ENCODE measurements around the gene PTPRC.

The PTPRC gene

GRCh38 chr1:198761859-198762616, 123.2 kb downstream of the PTPRC start:
- Histone ChIP-seq H3K27ac (ENCODE audit: low read length) (no peak overlapping the region), H3K27me3 (ENCODE audit: control insufficient read depth in 1 of 2, insufficient read depth in 2 of 2, low read length in 2 of 2) (no peaks in the 10 kb centered on the region), H3K9me3 (ENCODE audit: control insufficient read depth in 2 of 2, low read length in 2 of 2) (no peaks in the 10 kb centered on the region), H3K9ac (ENCODE audit: low read length in 2 of 2) (no peak overlapping the region), H3K4me1 (ENCODE audit: control insufficient read depth, insufficient read depth, low read length) (no peaks in the 10 kb centered on the region), H3K4me3 (ENCODE audit: low read length in 2 of 2) (no peak overlapping the region), H3K36me3 (ENCODE audit: control insufficient read depth in 2 of 2, insufficient read depth in 2 of 2, low read length in 2 of 2) (no peaks in the 10 kb centered on the region)

- Histone ChIP-seq H3K27ac (ENCODE audit: low read length) (no peak overlapping the region), H3K9me3 (ENCODE audit: control insufficient read depth in 2 of 2, low read length in 2 of 2) (no peaks in the 10 kb centered on the region), H3K4me3 (ENCODE audit: low read length in 2 of 2) (no peak overlapping the region), H3K4me1 (ENCODE audit: control insufficient read depth, insufficient read depth, low read length) (no peaks in the 10 kb centered on the region), H3K36me3 (ENCODE audit: control insufficient read depth in 2 of 2, insufficient read depth in 2 of 2, low read length in 2 of 2) (no peaks in the 10 kb centered on the region), H3K9ac (ENCODE audit: low read length in 2 of 2) (no peak overlapping the region), H3K27me3 (ENCODE audit: control insufficient read depth in 1 of 2, insufficient read depth in 2 of 2, low read length in 2 of 2) (no peaks in the 10 kb centered on the region)
Measured at GRCh38 chr1:198763298-198763714, 124.5 kb downstream of the PTPRC start.

GRCh38 chr1:198764748-198765147, 125.9 kb downstream of the PTPRC start:
- no peaks in the 10 kb centered on the region for H3K4me1 ChIP-seq (ENCODE audit: control insufficient read depth, insufficient read depth, low read length)
- H3K27ac ChIP-seq (ENCODE audit: low read length) = no peak overlapping the region
- H3K9ac ChIP-seq (ENCODE audit: low read length in 2 of 2) = no peak overlapping the region
- no peak overlapping the region for H3K4me3 ChIP-seq (ENCODE audit: low read length in 2 of 2)
- no peaks in the 10 kb centered on the region for H3K27me3 ChIP-seq (ENCODE audit: control insufficient read depth in 1 of 2, insufficient read depth in 2 of 2, low read length in 2 of 2)
- H3K9me3 ChIP-seq (ENCODE audit: control insufficient read depth in 2 of 2, low read length in 2 of 2) = no peaks in the 10 kb centered on the region
- H3K36me3 ChIP-seq (ENCODE audit: control insufficient read depth in 2 of 2, insufficient read depth in 2 of 2, low read length in 2 of 2) = no peaks in the 10 kb centered on the region

- Histone ChIP-seq H3K4me1 (ENCODE audit: control insufficient read depth, insufficient read depth, low read length) (no peaks in the 10 kb centered on the region), H3K9ac (ENCODE audit: low read length in 2 of 2) (no peak overlapping the region), H3K27me3 (ENCODE audit: control insufficient read depth in 1 of 2, insufficient read depth in 2 of 2, low read length in 2 of 2) (no peaks in the 10 kb centered on the region), H3K27ac (ENCODE audit: low read length) (no peak overlapping the region), H3K9me3 (ENCODE audit: control insufficient read depth in 2 of 2, low read length in 2 of 2) (no peaks in the 10 kb centered on the region), H3K36me3 (ENCODE audit: control insufficient read depth in 2 of 2, insufficient read depth in 2 of 2, low read length in 2 of 2) (no peaks in the 10 kb centered on the region), H3K4me3 (ENCODE audit: low read length in 2 of 2) (no peak overlapping the region)
Measured at GRCh38 chr1:198765416-198765815, 126.6 kb downstream of the PTPRC start.

GRCh38 chr1:198771563-198772153, 132.8 kb downstream of the PTPRC start:
- Histone ChIP-seq H3K27me3 (ENCODE audit: control insufficient read depth in 1 of 2, insufficient read depth in 2 of 2, low read length in 2 of 2) (no peaks in the 10 kb centered on the region), H3K27ac (ENCODE audit: low read length) (no peak overlapping the region), H3K4me1 (ENCODE audit: control insufficient read depth, insufficient read depth, low read length) (no peaks in the 10 kb centered on the region), H3K9ac (ENCODE audit: low read length in 2 of 2) (no peak overlapping the region), H3K9me3 (ENCODE audit: control insufficient read depth in 2 of 2, low read length in 2 of 2) (no peaks in the 10 kb centered on the region), H3K4me3 (ENCODE audit: low read length in 2 of 2) (no peak overlapping the region), H3K36me3 (ENCODE audit: control insufficient read depth in 2 of 2, insufficient read depth in 2 of 2, low read length in 2 of 2) (no peaks in the 10 kb centered on the region)

- Histone ChIP-seq H3K9ac (ENCODE audit: low read length in 2 of 2) (no peak overlapping the region), H3K4me1 (ENCODE audit: control insufficient read depth, insufficient read depth, low read length) (no peaks in the 10 kb centered on the region), H3K36me3 (ENCODE audit: control insufficient read depth in 2 of 2, insufficient read depth in 2 of 2, low read length in 2 of 2) (no peaks in the 10 kb centered on the region), H3K27ac (ENCODE audit: low read length) (no peak overlapping the region), H3K4me3 (ENCODE audit: low read length in 2 of 2) (no peak overlapping the region), H3K9me3 (ENCODE audit: control insufficient read depth in 2 of 2, low read length in 2 of 2) (no peaks in the 10 kb centered on the region), H3K27me3 (ENCODE audit: control insufficient read depth in 1 of 2, insufficient read depth in 2 of 2, low read length in 2 of 2) (no peaks in the 10 kb centered on the region)
Measured at GRCh38 chr1:198772626-198773025, 133.8 kb downstream of the PTPRC start.

GRCh38 chr1:198773030-198773429, 134.2 kb downstream of the PTPRC start:
- H3K36me3 ChIP-seq (ENCODE audit: control insufficient read depth in 2 of 2, insufficient read depth in 2 of 2, low read length in 2 of 2) = no peaks in the 10 kb centered on the region
- no peaks in the 10 kb centered on the region for H3K4me1 ChIP-seq (ENCODE audit: control insufficient read depth, insufficient read depth, low read length)

GRCh38 chr1:198773523-198773922, 134.7 kb downstream of the PTPRC start:
- Histone ChIP-seq H3K36me3 (ENCODE audit: control insufficient read depth in 2 of 2, insufficient read depth in 2 of 2, low read length in 2 of 2) (no peaks in the 10 kb centered on the region), H3K9me3 (ENCODE audit: control insufficient read depth in 2 of 2, low read length in 2 of 2) (no peaks in the 10 kb centered on the region), H3K27ac (ENCODE audit: low read length) (no peak overlapping the region), H3K27me3 (ENCODE audit: control insufficient read depth in 1 of 2, insufficient read depth in 2 of 2, low read length in 2 of 2) (no peaks in the 10 kb centered on the region), H3K9ac (ENCODE audit: low read length in 2 of 2) (no peak overlapping the region), H3K4me3 (ENCODE audit: low read length in 2 of 2) (no peak overlapping the region), H3K4me1 (ENCODE audit: control insufficient read depth, insufficient read depth, low read length) (no peaks in the 10 kb centered on the region)

More at GRCh38 chr1:198773030-198773429, 134.2 kb downstream of the PTPRC start:
- Histone ChIP-seq H3K27ac (ENCODE audit: low read length) (no peak overlapping the region), H3K27me3 (ENCODE audit: control insufficient read depth in 1 of 2, insufficient read depth in 2 of 2, low read length in 2 of 2) (no peaks in the 10 kb centered on the region), H3K4me3 (ENCODE audit: low read length in 2 of 2) (no peak overlapping the region), H3K9ac (ENCODE audit: low read length in 2 of 2) (no peak overlapping the region), H3K9me3 (ENCODE audit: control insufficient read depth in 2 of 2, low read length in 2 of 2) (no peaks in the 10 kb centered on the region)

- H3K4me1 ChIP-seq (ENCODE audit: control insufficient read depth, insufficient read depth, low read length) = no peaks in the 10 kb centered on the region
- H3K27me3 ChIP-seq (ENCODE audit: control insufficient read depth in 1 of 2, insufficient read depth in 2 of 2, low read length in 2 of 2) = no peaks in the 10 kb centered on the region
- H3K4me3 ChIP-seq (ENCODE audit: low read length in 2 of 2) = no peak overlapping the region
- H3K27ac ChIP-seq (ENCODE audit: low read length) = no peak overlapping the region
- H3K9me3 ChIP-seq (ENCODE audit: control insufficient read depth in 2 of 2, low read length in 2 of 2) = no peaks in the 10 kb centered on the region
- no peaks in the 10 kb centered on the region for H3K36me3 ChIP-seq (ENCODE audit: control insufficient read depth in 2 of 2, insufficient read depth in 2 of 2, low read length in 2 of 2)
- no peak overlapping the region for H3K9ac ChIP-seq (ENCODE audit: low read length in 2 of 2)
Measured at GRCh38 chr1:198774421-198774820, 135.6 kb downstream of the PTPRC start.

- H3K4me1 ChIP-seq (ENCODE audit: control insufficient read depth, insufficient read depth, low read length) = no peaks in the 10 kb centered on the region
- H3K9ac ChIP-seq (ENCODE audit: low read length in 2 of 2) = no peak overlapping the region
- no peaks in the 10 kb centered on the region for H3K36me3 ChIP-seq (ENCODE audit: control insufficient read depth in 2 of 2, insufficient read depth in 2 of 2, low read length in 2 of 2)
- no peak overlapping the region for H3K4me3 ChIP-seq (ENCODE audit: low read length in 2 of 2)
- H3K9me3 ChIP-seq (ENCODE audit: control insufficient read depth in 2 of 2, low read length in 2 of 2) = no peaks in the 10 kb centered on the region
- H3K27ac ChIP-seq (ENCODE audit: low read length) = no peak overlapping the region
- no peaks in the 10 kb centered on the region for H3K27me3 ChIP-seq (ENCODE audit: control insufficient read depth in 1 of 2, insufficient read depth in 2 of 2, low read length in 2 of 2)
Measured at GRCh38 chr1:198775606-198776005, 136.8 kb downstream of the PTPRC start.

- H3K27me3 ChIP-seq (ENCODE audit: control insufficient read depth in 1 of 2, insufficient read depth in 2 of 2, low read length in 2 of 2) = no peaks in the 10 kb centered on the region
- H3K27ac ChIP-seq (ENCODE audit: low read length) = no peak overlapping the region
- no peak overlapping the region for H3K4me3 ChIP-seq (ENCODE audit: low read length in 2 of 2)
- no peak overlapping the region for H3K9ac ChIP-seq (ENCODE audit: low read length in 2 of 2)
- no peaks in the 10 kb centered on the region for H3K9me3 ChIP-seq (ENCODE audit: control insufficient read depth in 2 of 2, low read length in 2 of 2)
- no peaks in the 10 kb centered on the region for H3K36me3 ChIP-seq (ENCODE audit: control insufficient read depth in 2 of 2, insufficient read depth in 2 of 2, low read length in 2 of 2)
- no peaks in the 10 kb centered on the region for H3K4me1 ChIP-seq (ENCODE audit: control insufficient read depth, insufficient read depth, low read length)
Measured at GRCh38 chr1:198776602-198777029, 137.8 kb downstream of the PTPRC start.
